ENCODE data around the gene SMG6.

Gene SMG6

DNA sequence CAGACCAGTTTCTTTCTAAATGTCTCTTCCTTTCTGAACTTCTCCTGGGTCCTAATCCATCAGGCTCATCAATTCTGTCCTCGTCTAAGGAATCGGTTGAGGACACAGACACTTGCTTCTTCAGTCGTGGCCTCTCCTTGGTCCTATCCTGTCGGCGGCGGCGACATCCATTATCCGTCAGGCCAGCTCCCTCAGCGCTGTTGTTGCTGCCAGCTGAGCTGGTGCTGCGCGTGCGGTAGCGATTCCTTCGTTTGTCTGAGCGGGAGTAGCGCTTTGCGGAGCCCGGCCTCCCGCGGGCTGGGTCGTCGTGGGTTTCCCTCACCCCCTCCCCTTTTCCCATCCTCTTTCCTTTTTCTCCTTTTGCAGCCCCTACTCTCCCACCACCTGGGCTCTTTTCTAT is 3.8 kb downstream of the SMG6 start:
- no peak for DNase-seq
- H3K9me3 ChIP-seq = no peaks in the 10 kb centered on the region
- H3K36me3 ChIP-seq = peaks cover 32 to 51% (median 40%) of the 10 kb centered on the region in 3 donors
- peaks cover 0 to 30% (median 16%) of the 10 kb centered on the region in 4 donors for H3K4me1 ChIP-seq
- H3K4me3 ChIP-seq = no peak overlapping the region
- H3K27ac ChIP-seq = no peak overlapping the region
- H3K27me3 ChIP-seq = no peaks in the 10 kb centered on the region
- TF ChIP-seq, protein P1, sequence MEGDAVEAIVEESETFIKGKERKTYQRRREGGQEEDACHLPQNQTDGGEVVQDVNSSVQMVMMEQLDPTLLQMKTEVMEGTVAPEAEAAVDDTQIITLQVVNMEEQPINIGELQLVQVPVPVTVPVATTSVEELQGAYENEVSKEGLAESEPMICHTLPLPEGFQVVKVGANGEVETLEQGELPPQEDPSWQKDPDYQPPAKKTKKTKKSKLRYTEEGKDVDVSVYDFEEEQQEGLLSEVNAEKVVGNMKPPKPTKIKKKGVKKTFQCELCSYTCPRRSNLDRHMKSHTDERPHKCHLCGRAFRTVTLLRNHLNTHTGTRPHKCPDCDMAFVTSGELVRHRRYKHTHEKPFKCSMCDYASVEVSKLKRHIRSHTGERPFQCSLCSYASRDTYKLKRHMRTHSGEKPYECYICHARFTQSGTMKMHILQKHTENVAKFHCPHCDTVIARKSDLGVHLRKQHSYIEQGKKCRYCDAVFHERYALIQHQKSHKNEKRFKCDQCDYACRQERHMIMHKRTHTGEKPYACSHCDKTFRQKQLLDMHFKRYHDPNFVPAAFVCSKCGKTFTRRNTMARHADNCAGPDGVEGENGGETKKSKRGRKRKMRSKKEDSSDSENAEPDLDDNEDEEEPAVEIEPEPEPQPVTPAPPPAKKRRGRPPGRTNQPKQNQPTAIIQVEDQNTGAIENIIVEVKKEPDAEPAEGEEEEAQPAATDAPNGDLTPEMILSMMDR (IDR thresholded peaks at IDR 0.05) = no peak
- intact Hi-C loops (cut with DNase I; ENCODE audit: low total_unique reads) = no loop called here

GRCh38 chr17:2299136-2299535 is 4.4 kb downstream of the SMG6 start:
- peaks cover 0 to 25% (median 14%) of the 10 kb centered on the region in 4 donors for H3K4me1 ChIP-seq
- no peak for DNase-seq
- H3K27me3 ChIP-seq = no peaks in the 10 kb centered on the region
- H3K27ac ChIP-seq = no peak overlapping the region
- H3K36me3 ChIP-seq = peaks cover 32 to 57% (median 42%) of the 10 kb centered on the region in 3 donors
- TF ChIP-seq, protein P1 (IDR thresholded peaks at IDR 0.05) = no peak
- no peak overlapping the region for H3K4me3 ChIP-seq
- intact Hi-C loops (cut with DNase I; ENCODE audit: low total_unique reads) = no loop called here
- H3K9me3 ChIP-seq = no peaks in the 10 kb centered on the region

DNA sequence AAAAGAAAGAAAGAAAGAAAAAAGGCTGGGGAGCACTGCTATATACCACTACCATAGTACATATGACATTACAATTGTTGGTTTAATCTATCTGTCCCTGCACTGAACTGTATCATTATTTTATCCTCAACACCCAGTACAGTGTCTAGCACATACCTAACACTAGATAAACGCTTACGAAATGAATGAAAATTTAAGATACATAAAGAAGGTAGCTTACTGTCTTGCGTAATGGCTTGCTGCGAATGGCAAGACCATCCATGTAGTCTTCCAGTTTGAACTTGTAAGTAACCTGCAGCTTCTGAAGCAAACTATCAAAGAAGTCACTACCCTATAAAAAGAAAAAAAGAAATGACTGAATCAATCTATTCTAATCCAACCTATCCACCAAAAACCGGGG is 6.6 kb downstream of the SMG6 start:
- peaks cover 0 to 16% (median 8%) of the 10 kb centered on the region in 4 donors for H3K4me1 ChIP-seq
- no peak overlapping the region for H3K27ac ChIP-seq
- intact Hi-C loops (cut with DNase I; ENCODE audit: low total_unique reads) = no loop called here
- DNase-seq = no peak
- no peaks in the 10 kb centered on the region for H3K9me3 ChIP-seq
- no peaks in the 10 kb centered on the region for H3K27me3 ChIP-seq
- H3K36me3 ChIP-seq = peaks cover 40 to 78% (median 55%) of the 10 kb centered on the region in 3 donors
- H3K4me3 ChIP-seq = no peak overlapping the region
- TF ChIP-seq, protein P1 (IDR thresholded peaks at IDR 0.05) = no peak

GRCh38 chr17:2295575-2295974 is 8.0 kb downstream of the SMG6 start:
- Histone ChIP-seq H3K27ac (no peak overlapping the region), H3K4me3 (no peak overlapping the region), H3K9me3 (no peaks in the 10 kb centered on the region), H3K27me3 (no peaks in the 10 kb centered on the region), H3K4me1 (peaks cover 0 to 2% (median 0%) of the 10 kb centered on the region in 4 donors), H3K36me3 (peaks cover 44 to 93% (median 68%) of the 10 kb centered on the region in 3 donors)
- intact Hi-C loops (cut with DNase I; ENCODE audit: low total_unique reads) = no loop called here
- TF ChIP-seq, protein P1 (IDR thresholded peaks at IDR 0.05) = no peak
- DNase-seq = no peak

DNA sequence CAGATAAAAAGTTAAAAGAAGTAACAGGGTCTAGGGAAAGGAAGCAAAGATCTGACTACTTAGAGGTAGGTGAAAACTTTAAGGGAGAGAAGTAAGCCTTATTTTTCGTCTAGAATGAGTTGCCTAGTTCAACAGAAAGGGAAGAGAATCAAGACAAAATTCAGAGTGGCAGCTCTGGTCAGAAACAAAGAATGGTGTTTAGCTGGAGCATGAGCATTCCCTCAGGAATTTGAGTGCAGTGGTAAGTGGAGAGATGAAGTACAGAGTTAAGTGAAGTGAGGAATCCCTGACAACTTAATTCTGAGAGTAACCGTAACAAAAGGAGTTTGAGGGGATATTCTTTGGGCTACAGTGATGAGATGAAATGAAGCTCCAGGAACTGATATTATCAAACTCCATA is 11.5 kb downstream of the SMG6 start:
- TF ChIP-seq, protein P1 (IDR thresholded peaks at IDR 0.05) = no peak
- H3K27ac ChIP-seq = no peak overlapping the region
- H3K4me3 ChIP-seq = no peak overlapping the region
- H3K36me3 ChIP-seq = peaks cover 42 to 100% (median 57%) of the 10 kb centered on the region in 3 donors
- DNase-seq = no peak
- intact Hi-C loops (cut with DNase I; ENCODE audit: low total_unique reads) = no loop called here
- no peaks in the 10 kb centered on the region for H3K27me3 ChIP-seq
- no peaks in the 10 kb centered on the region for H3K9me3 ChIP-seq
- no peaks in the 10 kb centered on the region for H3K4me1 ChIP-seq
